ENCODE measurements around the gene STAT5B.
A peak's percentile ranks its signal among the peaks of the same experiment; 100 is the strongest.

Gene STAT5B

DNA sequence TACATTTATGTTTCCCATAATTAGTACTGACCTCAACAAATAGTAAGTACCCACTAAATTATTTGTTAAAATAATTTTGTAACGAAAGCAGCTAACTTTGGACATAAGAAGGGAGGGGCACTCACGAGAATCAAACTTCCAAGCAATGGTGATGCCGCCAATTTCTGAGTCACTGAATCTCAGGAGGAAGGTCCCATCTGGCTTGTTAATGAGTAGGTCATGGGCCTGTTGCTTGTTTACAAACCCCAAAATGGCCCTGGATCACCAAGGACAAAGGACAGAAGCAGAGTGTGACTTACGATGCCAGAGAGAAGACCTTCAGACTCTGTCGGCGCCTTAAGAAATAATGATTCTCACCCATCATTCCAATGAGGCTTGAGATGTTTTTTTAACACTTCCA, 66.1 kb downstream of the STAT5B start:
- TF ChIP-seq TCF12 (IDR thresholded peaks at IDR 0.05; ENCODE audit: low read depth) (no peak), CREB1 (IDR thresholded peaks at IDR 0.05; ENCODE audit: low read depth) (no peak), YY1 (IDR thresholded peaks at IDR 0.05; ENCODE audit: low read depth) (no peak), TEAD4 (IDR thresholded peaks at IDR 0.05) (no peak), CEBPB (IDR thresholded peaks at IDR 0.05) (no peak), EGR1 (IDR thresholded peaks at IDR 0.05) (no peak), TAF1 (IDR thresholded peaks at IDR 0.05; ENCODE audit: low read depth) (no peak), EP300 (IDR thresholded peaks at IDR 0.05; ENCODE audit: borderline replicate concordance) (no peak), NFIC (IDR thresholded peaks at IDR 0.05) (no peak), REST (IDR thresholded peaks at IDR 0.05; ENCODE audit: low read depth) (no peak), ZBTB7A (IDR thresholded peaks at IDR 0.05; ENCODE audit: low read depth) (no peak), FOXM1 (IDR thresholded peaks at IDR 0.05; ENCODE audit: borderline replicate concordance, low read depth) (no peak), RAD21 (IDR thresholded peaks at IDR 0.05; ENCODE audit: low read depth) (no peak), USF1 (IDR thresholded peaks at IDR 0.05) (no peak)
- TF ChIP-seq, protein P1, sequence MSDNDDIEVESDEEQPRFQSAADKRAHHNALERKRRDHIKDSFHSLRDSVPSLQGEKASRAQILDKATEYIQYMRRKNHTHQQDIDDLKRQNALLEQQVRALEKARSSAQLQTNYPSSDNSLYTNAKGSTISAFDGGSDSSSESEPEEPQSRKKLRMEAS (IDR thresholded peaks at IDR 0.05) = no peak

GRCh38 chr17:42203354-42203753, 72.8 kb downstream of the STAT5B start:
- TF ChIP-seq FOXM1 (IDR thresholded peaks at IDR 0.05; ENCODE audit: borderline replicate concordance, low read depth) (no peak), CREB1 (IDR thresholded peaks at IDR 0.05; ENCODE audit: low read depth) (no peak), TEAD4 (IDR thresholded peaks at IDR 0.05) (peak; percentile 52; the same call in 1 of the 2 replicates), NFIC (IDR thresholded peaks at IDR 0.05) (no peak)

DNA sequence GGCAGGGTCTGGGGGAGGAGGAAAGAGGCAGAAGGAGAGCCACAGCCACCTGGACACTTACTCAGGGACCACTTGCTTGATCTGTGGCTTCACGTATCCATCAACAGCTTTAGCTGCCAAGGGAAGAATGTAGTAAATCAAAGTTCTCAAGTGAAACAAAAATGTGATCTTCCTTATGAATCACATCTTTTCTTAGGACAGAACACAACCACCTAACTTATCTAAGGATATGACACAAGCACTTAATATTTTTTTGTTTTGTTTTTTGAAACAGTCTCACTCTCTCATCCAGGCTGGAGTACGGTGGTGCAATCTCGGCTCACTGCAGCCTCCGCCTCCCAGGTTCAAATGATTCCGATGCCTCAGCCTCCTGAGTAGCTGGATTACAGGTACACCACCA, 73.5 kb downstream of the STAT5B start:
- TF ChIP-seq TCF12 (IDR thresholded peaks at IDR 0.05; ENCODE audit: low read depth) (no peak), TAF1 (IDR thresholded peaks at IDR 0.05; ENCODE audit: low read depth) (no peak), YY1 (IDR thresholded peaks at IDR 0.05; ENCODE audit: low read depth) (no peak), ZBTB7A (IDR thresholded peaks at IDR 0.05; ENCODE audit: low read depth) (no peak), EP300 (IDR thresholded peaks at IDR 0.05; ENCODE audit: borderline replicate concordance) (no peak), NFIC (IDR thresholded peaks at IDR 0.05) (no peak), FOXM1 (IDR thresholded peaks at IDR 0.05; ENCODE audit: borderline replicate concordance, low read depth) (no peak), CREB1 (IDR thresholded peaks at IDR 0.05; ENCODE audit: low read depth) (no peak)
- TF ChIP-seq, protein P1 (IDR thresholded peaks at IDR 0.05) = no peak

DNA sequence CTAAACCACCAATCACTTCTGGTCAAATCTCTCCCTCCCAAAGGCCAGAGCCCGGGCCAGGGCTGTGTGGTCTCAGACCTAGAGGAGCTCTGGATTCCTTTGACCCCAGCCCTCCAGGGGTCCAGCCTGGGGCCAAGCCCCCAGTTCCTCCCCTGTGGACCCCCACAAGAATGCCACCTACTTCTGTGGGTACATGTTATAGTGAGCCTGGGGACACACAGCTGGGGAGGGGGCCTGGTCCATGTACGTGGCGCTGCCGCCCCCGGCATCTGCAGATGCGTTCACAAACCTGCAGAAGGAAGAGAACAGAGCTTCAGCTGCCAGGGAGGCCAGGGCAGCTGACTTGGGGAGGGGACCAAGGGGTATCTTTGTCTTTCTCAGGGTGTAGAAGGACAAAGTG, 74.0 kb downstream of the STAT5B start:
- no peak for TF ChIP-seq TCF12 (IDR thresholded peaks at IDR 0.05; ENCODE audit: low read depth)
- TF ChIP-seq USF1 (IDR thresholded peaks at IDR 0.05) = no peak
- TF ChIP-seq EP300 (IDR thresholded peaks at IDR 0.05; ENCODE audit: borderline replicate concordance) = no peak
- no peak for TF ChIP-seq YY1 (IDR thresholded peaks at IDR 0.05; ENCODE audit: low read depth)
- no peak for TF ChIP-seq CEBPB (IDR thresholded peaks at IDR 0.05)
- no peak for TF ChIP-seq RAD21 (IDR thresholded peaks at IDR 0.05; ENCODE audit: low read depth)
- TF ChIP-seq REST (IDR thresholded peaks at IDR 0.05; ENCODE audit: low read depth) = no peak
- TF ChIP-seq NFIC (IDR thresholded peaks at IDR 0.05) = no peak
- TF ChIP-seq CREB1 (IDR thresholded peaks at IDR 0.05; ENCODE audit: low read depth) = no peak

DNA sequence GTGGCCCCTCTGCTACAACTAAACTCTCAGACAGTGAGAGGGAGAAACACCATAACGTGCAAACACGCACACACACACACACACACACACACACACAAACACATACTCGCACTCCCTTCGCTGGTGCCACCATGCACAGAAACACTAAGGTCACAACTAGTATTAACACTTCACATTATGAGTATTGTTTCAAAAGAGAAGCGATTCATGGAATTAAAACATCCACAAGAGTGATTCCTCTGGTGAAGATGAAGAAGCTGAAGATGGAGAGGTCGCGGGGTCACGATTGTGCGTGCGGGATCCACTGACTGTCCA, 74.8 kb downstream of the STAT5B start:
- TF ChIP-seq YY1 (IDR thresholded peaks at IDR 0.05; ENCODE audit: low read depth) (no peak), TEAD4 (IDR thresholded peaks at IDR 0.05) (no peak), EGR1 (IDR thresholded peaks at IDR 0.05) (no peak), CEBPB (IDR thresholded peaks at IDR 0.05) (no peak), NFIC (IDR thresholded peaks at IDR 0.05) (no peak), TCF12 (IDR thresholded peaks at IDR 0.05; ENCODE audit: low read depth) (no peak), FOXM1 (IDR thresholded peaks at IDR 0.05; ENCODE audit: borderline replicate concordance, low read depth) (no peak), RAD21 (IDR thresholded peaks at IDR 0.05; ENCODE audit: low read depth) (no peak), REST (IDR thresholded peaks at IDR 0.05; ENCODE audit: low read depth) (no peak), CREB1 (IDR thresholded peaks at IDR 0.05; ENCODE audit: low read depth) (no peak), USF1 (IDR thresholded peaks at IDR 0.05) (no peak), EP300 (IDR thresholded peaks at IDR 0.05; ENCODE audit: borderline replicate concordance) (no peak), TAF1 (IDR thresholded peaks at IDR 0.05; ENCODE audit: low read depth) (no peak), ZBTB7A (IDR thresholded peaks at IDR 0.05; ENCODE audit: low read depth) (no peak)
- TF ChIP-seq, protein P1 (IDR thresholded peaks at IDR 0.05) = no peak

All from Ishikawa (cell line).